ENCODE data around the gene MYMX.

- no peak for TF ChIP-seq CTCF (IDR thresholded peaks at IDR 0.05; ENCODE audit: low read depth, low read length, missing input control)
- no peak for TF ChIP-seq YY1 (IDR thresholded peaks at IDR 0.05)
- no peak for TF ChIP-seq HNF4G (IDR thresholded peaks at IDR 0.05)
Observed at GRCh38 chr6:44180886-44181285, 35.8 kb upstream of the MYMX start.

All from liver (tissue), 3 donors.